Fibroblast of lung (primary cell): ENCODE measurements around the gene LYPD1.

Source experiments
- EZH2 ChIP-seq: IDR thresholded peaks from 2 replicates; pipeline ENCODE4 v1.5.1; 2012; ENCODE audit warnings: low read length, control low read depth, mild to moderate bottlenecking; ENCODE audit errors: missing control alignments
- TF ChIP-seq, protein P1 (sequence below), 2 donors: IDR thresholded peaks in 1 of 2; conservative IDR thresholded peaks in 1 of 2; 1 replicate in 1 of 2; 2 replicates in 1 of 2; pipeline ENCODE4 v1.5.1; 2011 to 2012; ENCODE audit warnings: low read length in 2 of 2, control low read depth in 1 of 2, inconsistent platforms in 1 of 2, low read depth in 1 of 2, mild to moderate bottlenecking in 1 of 2

DNA sequence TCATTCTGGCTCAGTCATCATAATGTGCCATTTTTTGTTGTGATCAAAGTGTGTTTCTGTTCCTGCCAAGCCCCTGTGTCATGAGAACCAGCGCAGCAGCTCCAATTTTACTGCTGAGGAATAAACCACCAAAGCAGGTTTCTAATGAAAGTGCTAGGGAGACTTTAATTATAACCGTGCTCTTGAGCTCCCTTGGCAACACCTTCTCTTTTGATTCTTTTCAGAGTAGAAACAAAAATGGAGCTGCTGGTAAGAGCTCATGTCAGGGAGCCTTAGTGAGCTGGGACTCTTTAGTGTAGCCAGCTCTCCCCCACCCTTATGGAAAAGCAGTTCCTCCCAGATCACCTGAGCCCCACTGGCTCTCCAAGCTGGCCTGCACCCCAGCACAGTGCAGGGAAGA lies 74.3 kb downstream of the LYPD1 start:
- TF ChIP-seq, protein P1, sequence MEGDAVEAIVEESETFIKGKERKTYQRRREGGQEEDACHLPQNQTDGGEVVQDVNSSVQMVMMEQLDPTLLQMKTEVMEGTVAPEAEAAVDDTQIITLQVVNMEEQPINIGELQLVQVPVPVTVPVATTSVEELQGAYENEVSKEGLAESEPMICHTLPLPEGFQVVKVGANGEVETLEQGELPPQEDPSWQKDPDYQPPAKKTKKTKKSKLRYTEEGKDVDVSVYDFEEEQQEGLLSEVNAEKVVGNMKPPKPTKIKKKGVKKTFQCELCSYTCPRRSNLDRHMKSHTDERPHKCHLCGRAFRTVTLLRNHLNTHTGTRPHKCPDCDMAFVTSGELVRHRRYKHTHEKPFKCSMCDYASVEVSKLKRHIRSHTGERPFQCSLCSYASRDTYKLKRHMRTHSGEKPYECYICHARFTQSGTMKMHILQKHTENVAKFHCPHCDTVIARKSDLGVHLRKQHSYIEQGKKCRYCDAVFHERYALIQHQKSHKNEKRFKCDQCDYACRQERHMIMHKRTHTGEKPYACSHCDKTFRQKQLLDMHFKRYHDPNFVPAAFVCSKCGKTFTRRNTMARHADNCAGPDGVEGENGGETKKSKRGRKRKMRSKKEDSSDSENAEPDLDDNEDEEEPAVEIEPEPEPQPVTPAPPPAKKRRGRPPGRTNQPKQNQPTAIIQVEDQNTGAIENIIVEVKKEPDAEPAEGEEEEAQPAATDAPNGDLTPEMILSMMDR (conservative IDR thresholded peaks at IDR 0.05 in 1 of 2, IDR thresholded peaks at IDR 0.05 in 1 of 2; ENCODE audit: low read depth in 1 of 2, low read length in 2 of 2), result no peak
- no peak for TF ChIP-seq EZH2
